ENCODE data around the gene CCDC175.

Gene CCDC175

DNA sequence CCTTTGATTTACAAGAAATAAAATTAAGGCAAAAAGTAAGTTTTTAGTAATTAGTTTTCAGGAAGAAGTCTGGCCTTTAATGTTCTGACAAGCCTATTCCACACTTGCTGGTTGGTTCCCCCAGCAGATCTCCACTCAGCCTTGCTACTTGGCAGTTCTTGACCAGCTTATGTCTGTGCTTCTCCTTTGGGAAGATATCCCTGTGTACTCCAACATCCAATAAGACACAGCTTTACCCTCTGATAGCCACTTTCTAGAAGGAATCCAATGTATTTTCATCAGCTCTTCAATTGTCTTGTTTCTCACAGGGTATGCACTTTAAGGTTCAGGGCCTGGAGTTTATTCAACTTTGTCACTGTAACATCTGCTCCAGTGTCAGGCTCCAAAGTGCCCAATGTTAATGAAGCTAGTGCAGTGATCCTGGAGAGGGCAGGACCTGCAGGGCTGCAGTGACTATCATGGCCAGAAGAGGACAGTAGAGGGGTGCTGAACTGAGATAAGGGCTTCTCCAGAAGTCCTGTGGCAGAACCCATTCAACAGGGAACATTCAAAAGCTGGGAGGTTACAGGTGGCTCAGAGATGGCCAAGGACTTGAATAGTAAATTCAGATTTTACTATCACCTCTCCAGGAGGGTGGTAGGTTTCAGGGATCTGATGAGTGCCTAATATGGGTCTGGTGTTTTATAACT, 69.4 kb downstream of the CCDC175 start:
- no peak overlapping the region for H3K9ac ChIP-seq (ENCODE audit: low read length)
- no peak overlapping the region for H3K27ac ChIP-seq (ENCODE audit: low read depth, low read length)
- no peaks in the 10 kb centered on the region for H3K4me1 ChIP-seq (ENCODE audit: insufficient read depth, low read length)
- H3K9me3 ChIP-seq (ENCODE audit: low read length): no peaks in the 10 kb centered on the region
- H3K4me3 ChIP-seq (ENCODE audit: low read depth in 1 of 2, low read length in 2 of 2): no peak overlapping the region
- H3K27me3 ChIP-seq (ENCODE audit: control insufficient read depth in 1 of 2, insufficient read depth in 2 of 2, low read length in 2 of 2): no peaks in the 10 kb centered on the region
- H3K36me3 ChIP-seq (ENCODE audit: insufficient read depth, low read length): peaks cover 10% of the 10 kb centered on the region

DNA sequence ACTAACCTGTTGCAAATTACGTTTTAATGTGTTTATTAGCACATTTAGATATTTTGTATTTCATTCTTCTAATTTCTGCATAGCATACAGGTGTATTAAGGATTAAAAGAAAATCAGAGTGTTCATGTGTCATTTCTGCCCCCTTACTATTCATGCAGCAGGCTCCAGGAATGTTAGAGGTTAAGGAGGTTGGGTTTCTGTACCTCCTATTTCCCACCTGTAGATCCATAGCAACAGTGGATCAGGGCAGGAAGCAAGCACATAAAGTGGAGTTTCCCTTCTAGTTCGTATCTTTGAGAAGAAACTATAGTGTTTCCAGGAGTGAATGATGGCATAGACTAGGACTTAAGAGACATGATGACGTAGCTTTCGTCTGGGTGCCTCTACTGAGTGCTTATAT, 73.4 kb downstream of the CCDC175 start:
- peaks cover 10% of the 10 kb centered on the region for H3K36me3 ChIP-seq (ENCODE audit: insufficient read depth, low read length)
- H3K9ac ChIP-seq (ENCODE audit: low read length): no peak overlapping the region
- no peaks in the 10 kb centered on the region for H3K4me1 ChIP-seq (ENCODE audit: insufficient read depth, low read length)
- no peak overlapping the region for H3K27ac ChIP-seq (ENCODE audit: low read depth, low read length)
- no peaks in the 10 kb centered on the region for H3K9me3 ChIP-seq (ENCODE audit: low read length)
- no peaks in the 10 kb centered on the region for H3K27me3 ChIP-seq (ENCODE audit: control insufficient read depth in 1 of 2, insufficient read depth in 2 of 2, low read length in 2 of 2)
- no peak overlapping the region for H3K4me3 ChIP-seq (ENCODE audit: low read depth in 1 of 2, low read length in 2 of 2)

DNA sequence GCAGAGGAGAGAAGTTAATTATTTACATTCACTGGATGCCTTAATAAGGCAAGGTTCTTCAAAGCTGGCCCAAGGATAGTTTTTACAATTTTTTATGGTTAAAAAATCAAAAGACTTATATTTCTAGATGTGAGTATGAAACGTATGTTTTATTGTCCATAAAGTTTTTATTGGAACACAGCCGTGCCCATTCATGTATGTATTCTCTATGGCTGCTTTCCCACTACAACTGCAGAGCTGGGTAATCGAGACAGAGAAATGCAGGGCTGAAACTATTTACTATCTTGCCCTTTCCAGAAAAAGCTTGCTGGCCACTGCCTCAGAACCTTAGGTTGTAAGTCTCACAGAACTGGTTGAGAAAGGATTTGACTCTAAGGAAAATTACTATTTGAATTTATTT, 75.9 kb downstream of the CCDC175 start:
- Histone ChIP-seq H3K4me1 (ENCODE audit: insufficient read depth, low read length) (no peaks in the 10 kb centered on the region), H3K27me3 (ENCODE audit: control insufficient read depth in 1 of 2, insufficient read depth in 2 of 2, low read length in 2 of 2) (no peaks in the 10 kb centered on the region), H3K9ac (ENCODE audit: low read length) (no peak overlapping the region), H3K9me3 (ENCODE audit: low read length) (no peaks in the 10 kb centered on the region), H3K36me3 (ENCODE audit: insufficient read depth, low read length) (peaks cover 19% of the 10 kb centered on the region), H3K27ac (ENCODE audit: low read depth, low read length) (no peak overlapping the region), H3K4me3 (ENCODE audit: low read depth in 1 of 2, low read length in 2 of 2) (no peak overlapping the region)

DNA sequence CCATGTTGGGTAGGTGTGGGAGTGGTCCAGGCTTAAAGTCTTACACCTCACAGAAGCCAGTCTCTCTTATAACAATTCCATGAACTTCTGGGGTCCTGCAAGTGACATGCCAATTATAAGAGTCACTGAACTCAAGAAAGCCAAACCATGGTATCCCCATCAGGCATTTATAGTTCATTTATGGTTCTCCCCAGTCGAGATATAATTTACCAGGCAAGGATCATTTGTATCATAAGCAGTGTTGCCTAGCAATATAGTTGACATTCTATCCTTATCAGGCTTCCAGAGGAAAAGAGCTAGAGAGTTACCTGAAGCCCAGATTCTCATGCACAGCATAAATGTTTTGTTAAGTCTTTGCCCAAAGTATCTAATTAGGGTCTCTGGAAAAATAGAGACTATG, 84.2 kb downstream of the CCDC175 start:
- H3K9ac ChIP-seq (ENCODE audit: low read length): no peak overlapping the region
- H3K9me3 ChIP-seq (ENCODE audit: low read length): no peaks in the 10 kb centered on the region
- H3K27me3 ChIP-seq (ENCODE audit: control insufficient read depth in 1 of 2, insufficient read depth in 2 of 2, low read length in 2 of 2): no peaks in the 10 kb centered on the region
- no peaks in the 10 kb centered on the region for H3K4me1 ChIP-seq (ENCODE audit: insufficient read depth, low read length)
- H3K27ac ChIP-seq (ENCODE audit: low read depth, low read length): no peak overlapping the region
- no peak overlapping the region for H3K4me3 ChIP-seq (ENCODE audit: low read depth in 1 of 2, low read length in 2 of 2)
- peaks cover 53% of the 10 kb centered on the region for H3K36me3 ChIP-seq (ENCODE audit: insufficient read depth, low read length)

DNA sequence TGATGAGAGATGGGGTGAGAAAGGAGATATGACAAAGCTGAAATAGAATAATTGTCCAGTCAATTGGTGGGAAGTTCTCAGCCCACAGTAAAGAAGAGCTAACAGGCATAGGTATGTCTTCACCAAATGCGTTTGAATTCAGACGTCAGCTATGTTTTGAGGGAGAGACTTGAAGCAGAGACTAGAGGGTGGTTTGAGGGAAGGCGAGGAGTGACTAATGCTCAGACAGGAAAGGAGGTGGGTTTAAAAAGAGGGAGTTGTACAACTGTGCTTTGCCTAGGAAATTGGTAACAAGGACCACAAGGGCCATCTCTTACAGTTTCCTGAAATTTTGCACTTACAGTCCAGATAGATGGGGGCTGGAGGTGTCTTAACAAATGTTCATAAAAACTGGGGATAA, 85.9 kb downstream of the CCDC175 start:
- H3K9ac ChIP-seq (ENCODE audit: low read length): no peak overlapping the region
- peaks cover 49% of the 10 kb centered on the region for H3K36me3 ChIP-seq (ENCODE audit: insufficient read depth, low read length)
- H3K4me3 ChIP-seq (ENCODE audit: low read depth in 1 of 2, low read length in 2 of 2): no peak overlapping the region
- no peak overlapping the region for H3K27ac ChIP-seq (ENCODE audit: low read depth, low read length)
- no peaks in the 10 kb centered on the region for H3K9me3 ChIP-seq (ENCODE audit: low read length)
- peaks cover 4% of the 10 kb centered on the region for H3K4me1 ChIP-seq (ENCODE audit: insufficient read depth, low read length)
- H3K27me3 ChIP-seq (ENCODE audit: control insufficient read depth in 1 of 2, insufficient read depth in 2 of 2, low read length in 2 of 2): no peaks in the 10 kb centered on the region

DNA sequence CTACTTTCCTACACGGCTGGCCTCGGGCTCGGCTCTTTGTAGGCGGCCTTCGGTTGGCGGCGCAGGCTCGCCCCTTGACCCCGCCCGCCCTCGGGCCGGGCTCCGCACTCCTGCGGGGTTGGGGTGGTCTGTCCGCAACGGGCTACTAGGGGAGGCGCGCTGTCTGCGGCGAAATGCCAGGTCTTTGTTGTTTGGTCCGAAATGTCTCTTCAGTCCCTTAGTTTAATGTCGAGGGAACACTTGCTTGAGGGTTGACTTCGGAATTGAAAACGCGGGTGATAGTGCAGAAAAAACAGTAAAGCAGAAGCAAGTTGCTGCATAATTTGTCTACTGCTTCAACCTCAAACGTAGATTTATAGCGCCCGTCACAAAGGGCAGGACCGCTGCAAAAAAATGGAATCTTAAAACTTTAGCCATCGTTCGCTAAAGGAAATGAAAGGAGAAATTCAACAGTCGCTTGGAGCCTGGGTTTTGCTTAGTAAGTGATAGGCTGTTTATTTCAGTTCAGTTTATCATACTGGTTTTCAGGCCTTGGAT, 91.9 kb downstream of the CCDC175 start:
- peak overlapping the region; percentile 76 for H3K9ac ChIP-seq (ENCODE audit: low read length)
- no peaks in the 10 kb centered on the region for H3K9me3 ChIP-seq (ENCODE audit: low read length)
- H3K4me3 ChIP-seq (ENCODE audit: low read depth in 1 of 2, low read length in 2 of 2): peak overlapping the region; percentile 85 to 96
- H3K36me3 ChIP-seq (ENCODE audit: insufficient read depth, low read length): peaks cover 12% of the 10 kb centered on the region
- H3K27me3 ChIP-seq (ENCODE audit: control insufficient read depth in 1 of 2, insufficient read depth in 2 of 2, low read length in 2 of 2): no peaks in the 10 kb centered on the region
- peaks cover 44% of the 10 kb centered on the region for H3K4me1 ChIP-seq (ENCODE audit: insufficient read depth, low read length)
- H3K27ac ChIP-seq (ENCODE audit: low read depth, low read length): peak overlapping the region; percentile 85

DNA sequence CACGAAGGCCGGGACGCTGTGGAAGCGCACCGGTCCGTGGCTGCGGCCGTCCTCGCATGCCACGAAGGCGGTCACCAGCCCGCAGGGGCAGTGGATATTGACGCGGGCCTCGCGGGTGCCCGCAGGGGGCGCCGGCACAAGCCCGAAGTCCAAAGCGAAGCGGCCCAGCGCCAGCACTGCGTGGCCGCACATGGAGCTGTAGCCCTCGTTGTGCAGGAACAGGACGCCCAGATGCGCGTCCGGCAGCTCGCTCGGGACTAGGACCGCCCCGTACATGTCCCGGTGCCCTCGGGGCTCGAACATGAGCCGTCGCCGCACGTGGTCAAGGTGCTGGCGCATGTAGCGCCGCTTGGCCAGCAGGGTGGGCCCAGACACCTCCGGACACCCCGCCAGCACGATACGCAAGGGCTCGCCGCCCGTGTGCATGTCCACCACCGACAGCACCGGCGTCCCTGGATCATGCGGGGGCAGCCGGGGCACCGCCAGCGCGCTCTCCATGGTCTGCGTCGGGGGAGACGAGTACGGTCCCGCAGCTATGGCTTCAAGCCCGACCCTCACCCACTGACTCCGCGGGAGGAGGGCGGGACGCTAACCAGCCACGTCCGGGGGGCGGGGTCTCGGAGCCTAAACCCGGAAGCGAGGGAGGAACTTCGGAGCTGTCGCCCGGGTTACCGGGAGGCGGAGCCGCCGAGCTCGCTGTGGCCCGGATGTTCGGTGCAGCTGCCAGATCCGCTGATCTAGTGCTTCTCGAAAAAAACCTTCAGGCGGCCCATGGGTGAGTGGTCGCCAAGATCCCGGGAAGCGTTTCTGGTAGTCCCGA, 92.6 kb downstream of the CCDC175 start, which contains the start of the genes JKAMP and L3HYPDH:
Gene JKAMP (plus strand): TSS at position 699 of the 820 bp plus-strand sequence. CDS start 73 bp downstream, at position 772.
Gene L3HYPDH (minus strand): TSS at position 590 of the 820 bp plus-strand sequence. CDS start 92 bp downstream, at position 498.
- no peaks in the 10 kb centered on the region for H3K9me3 ChIP-seq (ENCODE audit: low read length)
- H3K27ac ChIP-seq (ENCODE audit: low read depth, low read length): peak within 1 kb of the TSS; percentile 85
- H3K36me3 ChIP-seq (ENCODE audit: insufficient read depth, low read length): peaks cover 6% of the 10 kb centered on the region
- peak within 1 kb of the TSS; percentile 85 to 96 for H3K4me3 ChIP-seq (ENCODE audit: low read depth in 1 of 2, low read length in 2 of 2)
- H3K27me3 ChIP-seq (ENCODE audit: control insufficient read depth in 1 of 2, insufficient read depth in 2 of 2, low read length in 2 of 2): no peaks in the 10 kb centered on the region
- peak within 1 kb of the TSS; percentile 76 for H3K9ac ChIP-seq (ENCODE audit: low read length)
- H3K4me1 ChIP-seq (ENCODE audit: insufficient read depth, low read length): peaks cover 44% of the 10 kb centered on the region

DNA sequence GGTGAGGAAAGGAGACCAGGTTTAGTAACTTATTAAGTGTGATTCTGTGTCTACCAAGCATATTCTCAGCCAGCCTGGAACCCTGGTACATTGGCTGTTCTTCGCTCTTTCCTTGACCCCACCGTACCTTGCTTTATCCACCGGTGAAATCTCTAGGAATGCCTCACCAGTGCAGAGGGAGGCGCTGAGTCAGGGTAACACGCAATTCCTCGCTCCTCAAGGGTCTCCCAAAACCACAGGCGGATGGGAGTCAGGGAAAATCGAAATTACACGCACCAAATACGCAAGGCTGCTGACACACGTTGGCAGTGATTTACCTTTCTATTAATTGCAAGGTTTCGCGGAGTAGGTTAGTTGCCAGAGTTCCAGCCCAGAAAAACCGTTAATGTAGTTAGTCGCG, 93.2 kb downstream of the CCDC175 start:
- H3K27ac ChIP-seq (ENCODE audit: low read depth, low read length): peak overlapping the region; percentile 85
- H3K36me3 ChIP-seq (ENCODE audit: insufficient read depth, low read length): no peaks in the 10 kb centered on the region
- H3K4me3 ChIP-seq (ENCODE audit: low read depth in 1 of 2, low read length in 2 of 2): peak overlapping the region; percentile 85 to 96
- peak overlapping the region; percentile 36 for H3K9ac ChIP-seq (ENCODE audit: low read length)
- peaks cover 44% of the 10 kb centered on the region for H3K4me1 ChIP-seq (ENCODE audit: insufficient read depth, low read length)
- H3K27me3 ChIP-seq (ENCODE audit: control insufficient read depth in 1 of 2, insufficient read depth in 2 of 2, low read length in 2 of 2): no peaks in the 10 kb centered on the region
- no peaks in the 10 kb centered on the region for H3K9me3 ChIP-seq (ENCODE audit: low read length)

DNA sequence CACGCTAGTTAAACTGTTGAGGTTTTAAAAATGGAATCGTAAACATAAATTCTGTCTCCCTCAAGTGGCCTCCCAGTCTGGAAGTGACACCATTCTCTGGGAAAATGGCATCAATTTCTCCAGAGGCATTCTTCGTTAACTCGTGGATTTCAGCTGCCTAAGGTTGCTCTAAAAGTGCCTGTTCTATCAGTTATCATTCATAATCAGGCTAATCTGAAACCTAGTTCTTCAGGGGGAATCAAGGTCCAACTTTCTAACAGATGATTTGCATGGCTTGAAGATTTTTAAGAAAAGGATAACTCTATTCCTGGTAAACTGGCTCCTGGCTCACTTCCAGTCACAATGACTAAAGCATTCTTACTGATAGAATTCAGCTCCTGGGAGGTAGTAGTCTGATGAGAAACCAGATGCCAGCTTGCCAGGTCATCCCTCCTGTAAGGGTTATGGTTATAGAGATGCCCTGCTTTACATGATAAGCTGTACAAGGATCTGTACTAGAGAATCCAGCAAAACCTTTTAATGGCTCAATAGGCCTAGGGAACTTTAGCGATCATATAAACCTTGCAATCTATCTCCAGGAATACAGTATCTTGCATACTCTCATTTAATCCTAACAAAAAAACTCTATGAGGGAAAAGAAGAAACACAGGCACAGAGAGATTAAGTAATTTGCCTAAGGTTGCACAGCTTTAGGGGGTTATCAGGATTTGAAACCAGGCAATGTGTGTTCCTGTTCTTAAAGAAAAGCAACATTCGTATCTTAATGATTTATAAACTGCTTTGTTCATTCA, 93.9 kb downstream of the CCDC175 start:
- Histone ChIP-seq H3K27me3 (ENCODE audit: control insufficient read depth in 1 of 2, insufficient read depth in 2 of 2, low read length in 2 of 2) (no peaks in the 10 kb centered on the region), H3K4me3 (ENCODE audit: low read depth in 1 of 2, low read length in 2 of 2) (peak overlapping the region; percentile 85 to 96), H3K9me3 (ENCODE audit: low read length) (no peaks in the 10 kb centered on the region), H3K27ac (ENCODE audit: low read depth, low read length) (peak overlapping the region; percentile 85), H3K36me3 (ENCODE audit: insufficient read depth, low read length) (no peaks in the 10 kb centered on the region), H3K4me1 (ENCODE audit: insufficient read depth, low read length) (peaks cover 44% of the 10 kb centered on the region), H3K9ac (ENCODE audit: low read length) (peak overlapping the region; percentile 36)

DNA sequence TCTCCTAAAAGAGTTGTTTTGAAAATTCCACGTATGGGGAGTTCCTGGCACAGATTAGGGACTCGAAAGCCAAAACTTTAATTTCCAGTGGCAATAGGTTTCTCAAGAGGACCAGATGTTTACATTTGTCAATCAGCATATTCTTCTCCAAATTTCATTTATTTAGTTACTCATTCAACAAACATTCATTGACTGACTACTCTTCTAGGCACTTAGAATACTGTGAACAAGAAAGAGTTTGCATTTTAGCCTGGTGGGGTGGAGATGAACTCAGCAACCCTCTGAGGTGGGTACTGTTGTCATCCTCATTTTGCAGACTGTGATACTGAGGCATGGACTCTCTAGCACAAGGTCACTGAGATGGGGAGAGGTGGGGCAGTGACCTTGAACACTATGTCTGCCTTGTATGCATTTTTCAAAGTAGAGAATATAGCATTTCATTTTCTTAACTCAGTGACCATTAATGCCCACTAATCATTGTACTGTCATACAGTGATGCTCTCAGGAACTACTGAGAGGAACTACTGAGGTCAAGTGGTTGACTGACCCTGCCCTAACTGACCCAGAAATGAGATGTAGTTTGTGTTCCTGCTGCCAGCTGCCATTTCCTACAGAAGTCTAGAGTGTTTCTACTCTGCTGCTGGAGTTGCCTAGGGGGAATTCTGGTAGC, 94.6 kb downstream of the CCDC175 start:
- H3K27me3 ChIP-seq (ENCODE audit: control insufficient read depth in 1 of 2, insufficient read depth in 2 of 2, low read length in 2 of 2): no peaks in the 10 kb centered on the region
- peak overlapping the region; percentile 36 for H3K9ac ChIP-seq (ENCODE audit: low read length)
- no peaks in the 10 kb centered on the region for H3K36me3 ChIP-seq (ENCODE audit: insufficient read depth, low read length)
- peak overlapping the region; percentile 85 for H3K27ac ChIP-seq (ENCODE audit: low read depth, low read length)
- no peaks in the 10 kb centered on the region for H3K9me3 ChIP-seq (ENCODE audit: low read length)
- peak overlapping the region in 1 of 2 donors; percentile 85 for H3K4me3 ChIP-seq (ENCODE audit: low read depth in 1 of 2, low read length in 2 of 2)
- H3K4me1 ChIP-seq (ENCODE audit: insufficient read depth, low read length): peaks cover 44% of the 10 kb centered on the region
